ENCODE measurements around the gene TEC. TPM values are rescaled to one million over a fixed set of nuclear protein-coding genes. Genes with fewer than 3 reads are reported as not detected.

Gene TEC
- total RNA-seq, 2 donors from 2014 or later: 2.1 to 3.3 TPM

GRCh38 chr4:48275686-48276085 lies 6.0 kb upstream of the TEC start:
- no peak for TF ChIP-seq CTCF (IDR thresholded peaks at IDR 0.05)
- TF ChIP-seq POLR2A (IDR thresholded peaks at IDR 0.05): no peak
- H3K9me3 ChIP-seq: peaks cover 0 to 7% (median 0%) of the 10 kb centered on the region in 3 donors
- no peak overlapping the region for H3K27ac ChIP-seq
- intact Hi-C loops (cut with DNase I): no loop called here
- no peaks in the 10 kb centered on the region for H3K27me3 ChIP-seq
- peaks cover 4% of the 10 kb centered on the region for H3K4me1 ChIP-seq
- DNase-seq (no peak), ATAC-seq (no peak)
- H3K4me3 ChIP-seq: no peak overlapping the region
- 71 to 83% methylated on average over 2 of the region's 2 CpGs for WGBS, 2 donors
- H3K36me3 ChIP-seq (replicated peaks in 1 of 2; ENCODE audit: insufficient read depth in 1 of 2, low read depth in 2 of 2): no peaks in the 10 kb centered on the region

- WGBS, 2 donors: 58 to 72% methylated on average over 3 of the region's 3 CpGs
- H3K4me1 ChIP-seq: peaks cover 8% of the 10 kb centered on the region
These were observed 5.6 kb upstream of the TEC start for GRCh38 chr4:48275247-48275646.

GRCh38 chr4:48271626-48272025 lies 2.0 kb upstream of the TEC start:
- Histone ChIP-seq H3K4me1 (peaks cover 9% of the 10 kb centered on the region), H3K36me3 (replicated peaks in 1 of 2; ENCODE audit: insufficient read depth in 1 of 2, low read depth in 2 of 2) (no peaks in the 10 kb centered on the region), H3K9me3 (no peaks in the 10 kb centered on the region), H3K27me3 (no peaks in the 10 kb centered on the region), H3K27ac (no peak overlapping the region), H3K4me3 (no peak overlapping the region)
- WGBS, 2 donors: 92% methylated on average over 11 of the region's 11 CpGs
- intact Hi-C loops (cut with DNase I): no loop called here
- no peak for DNase-seq
- ATAC-seq: no peak
- TF ChIP-seq CTCF (IDR thresholded peaks at IDR 0.05) (no peak), POLR2A (IDR thresholded peaks at IDR 0.05) (no peak)

More at GRCh38 chr4:48275247-48275646, 5.6 kb upstream of the TEC start:
- peak in 2 of 7 experiments; percentile 7 to 22 for TF ChIP-seq CTCF (IDR thresholded peaks at IDR 0.05)
- no peak for TF ChIP-seq POLR2A (IDR thresholded peaks at IDR 0.05)
- intact Hi-C loops (cut with DNase I): no loop called here
- H3K27me3 ChIP-seq: no peaks in the 10 kb centered on the region
- ATAC-seq (no peak), DNase-seq (no peak)
- H3K9me3 ChIP-seq: peaks cover 0 to 7% (median 0%) of the 10 kb centered on the region in 3 donors
- no peaks in the 10 kb centered on the region for H3K36me3 ChIP-seq (replicated peaks in 1 of 2; ENCODE audit: insufficient read depth in 1 of 2, low read depth in 2 of 2)
- no peak overlapping the region for H3K27ac ChIP-seq
- no peak overlapping the region for H3K4me3 ChIP-seq

- TF ChIP-seq POLR2A (IDR thresholded peaks at IDR 0.05) (no peak), CTCF (IDR thresholded peaks at IDR 0.05) (no peak)
- Histone ChIP-seq H3K36me3 (replicated peaks in 1 of 2; ENCODE audit: insufficient read depth in 1 of 2, low read depth in 2 of 2) (no peaks in the 10 kb centered on the region), H3K27ac (peak overlapping the region in 1 of 4 donors; percentile 95), H3K4me3 (no peak overlapping the region), H3K4me1 (peaks cover 9% of the 10 kb centered on the region), H3K27me3 (no peaks in the 10 kb centered on the region), H3K9me3 (no peaks in the 10 kb centered on the region)
- 60 to 71% methylated on average over 6 of the region's 6 CpGs for WGBS, 2 donors
- ATAC-seq (no peak), DNase-seq (no peak)
- intact Hi-C loops (cut with DNase I): no loop called here
These were observed 1.4 kb upstream of the TEC start for GRCh38 chr4:48270951-48271473.

GRCh38 chr4:48270523-48270897 lies 872 bp upstream of the TEC start:
- Histone ChIP-seq H3K36me3 (replicated peaks in 1 of 2; ENCODE audit: insufficient read depth in 1 of 2, low read depth in 2 of 2) (no peaks in the 10 kb centered on the region), H3K27ac (peak overlapping the region; percentile 89 to 95 (median 94)), H3K4me3 (no peak overlapping the region), H3K4me1 (peaks cover 9% of the 10 kb centered on the region), H3K9me3 (no peaks in the 10 kb centered on the region), H3K27me3 (no peaks in the 10 kb centered on the region)
- ATAC-seq (no peak), DNase-seq (no peak)
- WGBS, 2 donors: 47 to 50% methylated on average over 3 of the region's 3 CpGs
- intact Hi-C loops (cut with DNase I): no loop called here
- TF ChIP-seq POLR2A (IDR thresholded peaks at IDR 0.05) (no peak), CTCF (IDR thresholded peaks at IDR 0.05) (no peak)
